Neural cell (in vitro differentiated cells): Measurements from ENCODE around the gene GRIK3. TPM values are rescaled to one million over a fixed set of nuclear protein-coding genes. Genes with fewer than 3 reads are reported as not detected.

Experiments used
- H2AFZ ChIP-seq: fragments of 200-600, 300-800 bp; sonication (generic), shearing (Covaris generic); 2 replicates; pipeline ENCODE4 v1.6.0; 2014; ENCODE audit warnings: low read depth, mild to moderate bottlenecking, antibody characterized with exemption, low read length, moderate library complexity
- H3F3A ChIP-seq: fragments of 200-600 bp; shearing (Covaris generic); 2 replicates; pipeline ENCODE4 v1.6.1; 2016; ENCODE audit warnings: mild to moderate bottlenecking, moderate library complexity, mixed read lengths, antibody characterized with exemption, low read length; ENCODE audit not compliant: insufficient read depth, poor library complexity, severe bottlenecking
- H3K27ac ChIP-seq: fragments of 200-600, 300-800 bp; sonication (generic), shearing (Covaris generic); 2 replicates; pipeline ENCODE4 v1.5.1; 2014; ENCODE audit warnings: mild to moderate bottlenecking, low read length, moderate library complexity
- H3K27me3 ChIP-seq: fragments of 300-800, 200-600 bp; sonication (generic), shearing (Covaris generic); 2 replicates; pipeline ENCODE4 v1.6.0; 2014; ENCODE audit warnings: mild to moderate bottlenecking, low read depth, low read length, moderate library complexity; ENCODE audit not compliant: insufficient read depth
- H3K36me3 ChIP-seq: fragments of 300-800, 200-600 bp; sonication (generic), shearing (Covaris generic); 2 replicates; pipeline ENCODE4 v1.5.1; 2014; ENCODE audit warnings: mild to moderate bottlenecking, antibody characterized with exemption, low read length, moderate library complexity; ENCODE audit not compliant: insufficient read depth
- H3K4me2 ChIP-seq: fragments of 300-800, 200-600 bp; sonication (generic), shearing (Covaris generic); 2 replicates; pipeline ENCODE4 v1.6.0; 2014; ENCODE audit warnings: mild to moderate bottlenecking, low read length
- H3K4me3 ChIP-seq: fragments of 300-800, 200-600 bp; sonication (generic), shearing (Covaris generic); 2 replicates; pipeline ENCODE4 v1.5.1; 2014; ENCODE audit warnings: mild to moderate bottlenecking, low read length, moderate library complexity
- H3K79me2 ChIP-seq: fragments of 200-600 bp; shearing (Covaris generic); replicated peaks from 2 replicates; pipeline ENCODE4 v1.6.0; 2014; ENCODE audit warnings: mild to moderate bottlenecking, low read length, moderate library complexity; ENCODE audit not compliant: insufficient read depth
- H3K9ac ChIP-seq: fragments of 300-800, 200-600 bp; sonication (generic), shearing (Covaris generic); 2 replicates; pipeline ENCODE4 v1.6.1; 2016; ENCODE audit warnings: mild to moderate bottlenecking, low read length, mixed read lengths
- H3K9me2 ChIP-seq: fragments of 200-600 bp; shearing (Covaris generic); 2 replicates; pipeline ENCODE4 v1.6.1; 2016; ENCODE audit warnings: mild to moderate bottlenecking, low read length, mixed read lengths; ENCODE audit not compliant: insufficient read depth
- H3K9me3 ChIP-seq: fragments of 200-600, 300-800 bp; sonication (generic), shearing (Covaris generic); 2 replicates; pipeline ENCODE4 v1.6.1; 2016; ENCODE audit warnings: mild to moderate bottlenecking, mixed run types, low read length, moderate library complexity, mixed read lengths
- H4K20me1 ChIP-seq: fragments of 200-600 bp; shearing (Covaris generic); 2 replicates; pipeline ENCODE4 v1.6.1; 2016; ENCODE audit warnings: mild to moderate bottlenecking, mixed run types; ENCODE audit not compliant: insufficient read depth
- EP300 ChIP-seq: fragments of 450-650 bp; conservative IDR thresholded peaks from 2 replicates; pipeline ENCODE4 v1.6.1; 2014; ENCODE audit warnings: antibody characterized with exemption, mild to moderate bottlenecking, moderate library complexity; ENCODE audit not compliant: poor library complexity, severe bottlenecking
- EZH2 ChIP-seq: fragments of 200-600, 300-800 bp; shearing (Covaris generic), sonication (generic); IDR thresholded peaks from 2 replicates; pipeline ENCODE4 v1.6.1; 2014; ENCODE audit warnings: antibody characterized with exemption, low read length, borderline replicate concordance, mild to moderate bottlenecking; ENCODE audit not compliant: insufficient read depth, poor library complexity, severe bottlenecking
- POLR2AphosphoS5 ChIP-seq: IDR thresholded peaks from 2 replicates; pipeline ENCODE4 v1.6.1; 2012
- RAD21 ChIP-seq: fragments of 450-650 bp; conservative IDR thresholded peaks from 2 replicates; pipeline ENCODE4 v1.6.1; 2014; ENCODE audit warnings: antibody characterized with exemption, mild to moderate bottlenecking, moderate library complexity
- TAF1 ChIP-seq: IDR thresholded peaks from 2 replicates; pipeline ENCODE4 v1.6.1; 2012; ENCODE audit warnings: low read depth
- polyA plus RNA-seq: library from polyadenylated mRNA; depleted of rRNA; stranded (reverse); fragments of >200 nt; gene quantifications from 2 replicates; pipeline ENCODE4 v1.2.3, GENCODE V29; 2014
- TF ChIP-seq, protein P1 (sequence below): fragments of 450-650 bp; IDR thresholded peaks from 2 replicates; pipeline ENCODE4 v1.5.1; 2014; ENCODE audit warnings: antibody characterized with exemption, mild to moderate bottlenecking, moderate library complexity; ENCODE audit not compliant: poor library complexity, severe bottlenecking

Gene GRIK3
- polyA plus RNA-seq, 1 donor from 2014 or later = 5.0 TPM

DNA sequence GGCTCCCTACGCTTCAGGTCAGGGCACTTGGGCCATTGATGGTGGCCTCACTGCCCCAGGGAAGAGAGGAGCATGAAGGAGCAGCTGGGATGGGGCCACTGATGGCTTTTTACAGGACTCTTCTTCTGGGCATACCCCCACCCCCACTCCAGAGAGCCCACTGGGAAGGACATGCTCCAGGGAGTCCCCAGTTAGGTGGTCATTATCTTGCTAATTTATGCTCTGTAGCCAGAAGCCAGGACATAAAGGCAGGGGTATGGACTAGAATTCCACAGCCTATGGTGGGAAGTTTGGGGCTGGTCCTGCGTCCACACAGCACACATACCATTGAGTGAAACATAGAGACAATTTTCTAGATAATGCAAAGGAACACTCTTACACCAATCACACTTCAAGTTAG is 8.8 kb upstream of the GRIK3 start:
- TF ChIP-seq TAF1 = no peak
- TF ChIP-seq, protein P1, sequence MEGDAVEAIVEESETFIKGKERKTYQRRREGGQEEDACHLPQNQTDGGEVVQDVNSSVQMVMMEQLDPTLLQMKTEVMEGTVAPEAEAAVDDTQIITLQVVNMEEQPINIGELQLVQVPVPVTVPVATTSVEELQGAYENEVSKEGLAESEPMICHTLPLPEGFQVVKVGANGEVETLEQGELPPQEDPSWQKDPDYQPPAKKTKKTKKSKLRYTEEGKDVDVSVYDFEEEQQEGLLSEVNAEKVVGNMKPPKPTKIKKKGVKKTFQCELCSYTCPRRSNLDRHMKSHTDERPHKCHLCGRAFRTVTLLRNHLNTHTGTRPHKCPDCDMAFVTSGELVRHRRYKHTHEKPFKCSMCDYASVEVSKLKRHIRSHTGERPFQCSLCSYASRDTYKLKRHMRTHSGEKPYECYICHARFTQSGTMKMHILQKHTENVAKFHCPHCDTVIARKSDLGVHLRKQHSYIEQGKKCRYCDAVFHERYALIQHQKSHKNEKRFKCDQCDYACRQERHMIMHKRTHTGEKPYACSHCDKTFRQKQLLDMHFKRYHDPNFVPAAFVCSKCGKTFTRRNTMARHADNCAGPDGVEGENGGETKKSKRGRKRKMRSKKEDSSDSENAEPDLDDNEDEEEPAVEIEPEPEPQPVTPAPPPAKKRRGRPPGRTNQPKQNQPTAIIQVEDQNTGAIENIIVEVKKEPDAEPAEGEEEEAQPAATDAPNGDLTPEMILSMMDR = no peak
- no peak for TF ChIP-seq POLR2AphosphoS5
- Histone ChIP-seq H3K4me3 (no peak overlapping the region), H3K4me2 (no peak overlapping the region), H3K27ac (no peak overlapping the region), H2AFZ (no peak overlapping the region), H3K9me2 (no peaks in the 10 kb centered on the region), H3K27me3 (no peaks in the 10 kb centered on the region), H3K9me3 (no peaks in the 10 kb centered on the region), H3F3A (no peaks in the 10 kb centered on the region), H3K79me2 (no peaks in the 10 kb centered on the region), H3K36me3 (no peaks in the 10 kb centered on the region), H4K20me1 (no peaks in the 10 kb centered on the region), H3K9ac (no peak overlapping the region)

DNA sequence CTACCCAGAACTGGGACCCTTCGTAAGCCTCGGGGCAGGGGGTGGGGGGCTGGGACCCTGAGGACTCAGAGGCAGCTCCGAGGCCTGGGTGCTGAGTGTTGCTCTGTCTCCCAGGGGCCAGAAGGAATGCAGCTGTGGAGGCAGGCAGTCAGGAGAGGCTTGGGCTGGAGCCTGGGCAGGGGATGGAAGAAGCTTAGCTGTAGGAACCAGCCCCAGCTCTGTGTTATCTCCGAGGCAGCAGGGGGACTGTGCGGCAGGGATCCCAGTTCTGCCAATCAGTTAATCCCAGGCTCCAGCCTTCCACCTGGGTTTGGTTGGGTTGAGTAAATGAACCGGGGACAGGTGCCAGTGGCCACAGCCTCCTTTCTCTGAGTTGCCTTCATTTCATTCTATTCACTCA is 8.2 kb upstream of the GRIK3 start:
- Histone ChIP-seq H2AFZ (no peak overlapping the region), H4K20me1 (no peaks in the 10 kb centered on the region), H3K9me3 (no peaks in the 10 kb centered on the region), H3F3A (no peaks in the 10 kb centered on the region), H3K27ac (no peak overlapping the region), H3K79me2 (no peaks in the 10 kb centered on the region), H3K36me3 (no peaks in the 10 kb centered on the region), H3K4me2 (no peak overlapping the region), H3K27me3 (no peaks in the 10 kb centered on the region), H3K4me3 (no peak overlapping the region), H3K9ac (no peak overlapping the region), H3K9me2 (no peaks in the 10 kb centered on the region)
- TF ChIP-seq, protein P1 = no peak
- no peak for TF ChIP-seq TAF1
- TF ChIP-seq EZH2 = no peak
- TF ChIP-seq RAD21 = no peak
- no peak for TF ChIP-seq EP300

DNA sequence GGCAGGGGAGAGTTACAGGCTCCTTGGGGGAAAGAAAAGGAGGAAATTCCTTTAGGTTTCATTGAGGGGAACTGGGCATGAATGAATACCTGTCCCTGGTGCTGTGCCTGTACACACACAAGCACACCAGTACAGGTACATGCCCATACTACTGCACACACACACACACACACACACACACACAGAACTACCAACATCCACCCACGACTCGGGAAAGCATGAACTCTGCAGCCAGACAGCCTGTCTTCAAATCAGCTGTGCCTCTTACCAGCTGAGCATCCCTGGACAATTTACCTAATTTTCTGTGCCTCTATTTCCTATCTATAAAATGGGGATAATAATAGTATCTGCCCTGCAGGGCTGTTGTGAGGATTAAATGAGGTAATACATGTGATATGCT is 7.2 kb upstream of the GRIK3 start:
- peaks cover 2% of the 10 kb centered on the region for H3K27me3 ChIP-seq
- H3K9me2 ChIP-seq = no peaks in the 10 kb centered on the region

More for the DNA sequence above, 7.2 kb upstream of the GRIK3 start:
- Histone ChIP-seq H3F3A (no peaks in the 10 kb centered on the region), H2AFZ (no peak overlapping the region), H3K79me2 (no peaks in the 10 kb centered on the region), H3K36me3 (no peaks in the 10 kb centered on the region), H4K20me1 (no peaks in the 10 kb centered on the region), H3K9me3 (no peaks in the 10 kb centered on the region), H3K4me3 (no peak overlapping the region), H3K4me2 (no peak overlapping the region), H3K9ac (no peak overlapping the region), H3K27ac (no peak overlapping the region)
- TF ChIP-seq TAF1 = no peak
- TF ChIP-seq EP300 = no peak
- no peak for TF ChIP-seq EZH2
